Fibroblast of lung (primary cell): ENCODE results near the gene DNM3. TPM values are rescaled to one million over a fixed set of nuclear protein-coding genes. Genes with fewer than 3 reads are reported as not detected.
"Not testable (repeated sequence)": the region's sequence is repeated elsewhere in the genome, so short reads cannot be mapped to it uniquely, and the experiment has no call there.

Experiments used
- DNase-seq, 2 donors: peaks; one replicate each; pipeline versions ENCODE4 v3.0.0 to v3.0.0-alpha.2; 2010; ENCODE audit warnings: low read depth in 2 of 2
- H2AFZ ChIP-seq: 2 replicates; pipeline ENCODE4 v1.5.1; 2012; ENCODE audit warnings: low read length, control low read depth, inconsistent platforms
- H3K27ac ChIP-seq: 2 replicates; pipeline ENCODE4 v1.5.1; 2011; ENCODE audit warnings: low read length, control low read depth; ENCODE audit not compliant: insufficient read depth
- H3K27me3 ChIP-seq: 2 replicates; pipeline ENCODE4 v1.5.1; 2011; ENCODE audit warnings: mild to moderate bottlenecking, low read length; ENCODE audit not compliant: control insufficient read depth, insufficient read depth
- H3K36me3 ChIP-seq: 2 replicates; pipeline ENCODE4 v1.5.1; 2011; ENCODE audit warnings: low read length; ENCODE audit not compliant: control insufficient read depth, insufficient read depth
- H3K4me1 ChIP-seq: 2 replicates; pipeline ENCODE4 v1.5.1; 2011; ENCODE audit warnings: low read length; ENCODE audit not compliant: control insufficient read depth, insufficient read depth; ENCODE audit errors: extremely low read depth
- H3K4me2 ChIP-seq: 2 replicates; pipeline ENCODE4 v1.5.1; 2011; ENCODE audit warnings: low read length, control low read depth; ENCODE audit not compliant: insufficient read depth; ENCODE audit errors: extremely low read depth
- H3K4me3 ChIP-seq, 4 experiments: fragments of 200-600 bp in 1 of 4; sonication (generic) in 1 of 4; replicated peaks in 1 of 4; 2 replicates each; pipeline ENCODE4 v1.5.1; 2011 to 2016; ENCODE audit warnings: low read length in 4 of 4, low read depth in 3 of 4, mild to moderate bottlenecking in 3 of 4, control low read depth in 2 of 4, inconsistent platforms in 1 of 4, mixed read lengths in 1 of 4; ENCODE audit not compliant: insufficient read depth in 1 of 4; ENCODE audit errors: control extremely low read depth in 1 of 4
- H3K79me2 ChIP-seq: 2 replicates; pipeline ENCODE4 v1.5.1; 2012; ENCODE audit warnings: mild to moderate bottlenecking, low read length, inconsistent platforms; ENCODE audit not compliant: control insufficient read depth, insufficient read depth
- H3K9ac ChIP-seq: 2 replicates; pipeline ENCODE4 v1.5.1; 2011; ENCODE audit warnings: mild to moderate bottlenecking, low read length, control low read depth; ENCODE audit not compliant: insufficient read depth
- H3K9me3 ChIP-seq: 2 replicates; pipeline ENCODE4 v1.5.1; 2012; ENCODE audit warnings: low read depth, low read length; ENCODE audit not compliant: control insufficient read depth, insufficient read depth
- H4K20me1 ChIP-seq: 2 replicates; pipeline ENCODE4 v1.5.1; 2011; ENCODE audit warnings: low read length; ENCODE audit not compliant: control insufficient read depth, insufficient read depth; ENCODE audit errors: extremely low read depth
- CTCF ChIP-seq, 2 donors: IDR thresholded peaks in 1 of 2; conservative IDR thresholded peaks in 1 of 2; 1 replicate in 1 of 2; 2 replicates in 1 of 2; pipeline ENCODE4 v1.5.1; 2011 to 2012; ENCODE audit warnings: low read length in 2 of 2, control low read depth in 1 of 2, inconsistent platforms in 1 of 2, low read depth in 1 of 2, mild to moderate bottlenecking in 1 of 2
- EZH2 ChIP-seq: IDR thresholded peaks from 2 replicates; pipeline ENCODE4 v1.5.1; 2012; ENCODE audit warnings: low read length, control low read depth, mild to moderate bottlenecking; ENCODE audit errors: missing control alignments
- polyA plus RNA-seq, 2 donors: library from polyadenylated mRNA; depleted of rRNA in 1 of 2; stranded (reverse) in 1 of 2; unstranded in 1 of 2; fragments of >200 nt; gene quantifications; 2 replicates each; pipeline ENCODE4 v1.2.1, GENCODE V29; 2011 to 2012; ENCODE audit warnings: missing spikeins in 1 of 2
- total RNA-seq: library from RNA; depleted of rRNA; stranded (reverse); fragments of >200 nt; gene quantifications from 2 replicates; pipeline ENCODE4 v1.2.1, GENCODE V29; 2014

Gene DNM3
- total and polyA plus RNA-seq, 2 donors (not counting 1 experiment from before 2014, with no cell fraction given), result 1.6 to 3.6 TPM

GRCh38 chr1:172019976-172020375 lies 178.7 kb downstream of the DNM3 start:
- no peaks in the 10 kb centered on the region for H3K4me1 ChIP-seq
- H2AFZ ChIP-seq, result no peak overlapping the region
- no peaks in the 10 kb centered on the region for H3K79me2 ChIP-seq
- H3K4me2 ChIP-seq, result no peak overlapping the region
- H3K27ac ChIP-seq, result no peak overlapping the region
- no peaks in the 10 kb centered on the region for H3K9me3 ChIP-seq
- H4K20me1 ChIP-seq, result no peaks in the 10 kb centered on the region
- H3K4me3 ChIP-seq, result no peak overlapping the region
- no peaks in the 10 kb centered on the region for H3K27me3 ChIP-seq
- no peaks in the 10 kb centered on the region for H3K36me3 ChIP-seq
- no peak overlapping the region for H3K9ac ChIP-seq
- TF ChIP-seq CTCF (conservative IDR thresholded peaks at IDR 0.05 in 1 of 2, IDR thresholded peaks at IDR 0.05 in 1 of 2; ENCODE audit: low read depth in 1 of 2, low read length in 2 of 2) (no peak), EZH2 (no peak)
- DNase-seq, result no peak

DNA sequence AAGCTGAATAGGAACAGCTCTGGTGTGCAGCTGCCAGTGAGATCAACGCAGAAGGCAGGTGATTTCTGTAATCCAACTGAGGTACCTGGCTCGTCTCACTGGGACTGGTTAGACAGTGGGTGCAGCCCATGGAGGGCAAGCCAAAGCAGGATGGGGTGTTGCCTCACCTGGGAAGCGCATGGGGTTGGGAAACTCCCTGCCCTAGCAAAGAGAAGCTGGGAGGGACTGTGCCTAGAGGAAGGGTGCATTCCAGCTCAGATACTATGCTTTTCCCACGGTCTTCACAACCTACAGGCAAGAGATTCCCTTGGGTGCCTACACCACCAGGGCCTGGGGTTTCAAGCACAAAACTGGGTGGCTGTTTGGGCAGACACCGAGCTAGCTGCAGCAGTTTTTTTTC lies 183.2 kb downstream of the DNM3 start:
- no peak overlapping the region for H3K4me3 ChIP-seq
- H3K27me3 ChIP-seq, result no peaks in the 10 kb centered on the region
- no peaks in the 10 kb centered on the region for H3K79me2 ChIP-seq
- no peaks in the 10 kb centered on the region for H3K36me3 ChIP-seq
- no peak overlapping the region for H3K27ac ChIP-seq
- H4K20me1 ChIP-seq, result no peaks in the 10 kb centered on the region
- no peak for TF ChIP-seq EZH2
- no peak for DNase-seq
- no peak overlapping the region for H2AFZ ChIP-seq
- no peak overlapping the region for H3K4me2 ChIP-seq
- H3K9me3 ChIP-seq, result no peaks in the 10 kb centered on the region
- no peaks in the 10 kb centered on the region for H3K4me1 ChIP-seq
- no peak overlapping the region for H3K9ac ChIP-seq

DNA sequence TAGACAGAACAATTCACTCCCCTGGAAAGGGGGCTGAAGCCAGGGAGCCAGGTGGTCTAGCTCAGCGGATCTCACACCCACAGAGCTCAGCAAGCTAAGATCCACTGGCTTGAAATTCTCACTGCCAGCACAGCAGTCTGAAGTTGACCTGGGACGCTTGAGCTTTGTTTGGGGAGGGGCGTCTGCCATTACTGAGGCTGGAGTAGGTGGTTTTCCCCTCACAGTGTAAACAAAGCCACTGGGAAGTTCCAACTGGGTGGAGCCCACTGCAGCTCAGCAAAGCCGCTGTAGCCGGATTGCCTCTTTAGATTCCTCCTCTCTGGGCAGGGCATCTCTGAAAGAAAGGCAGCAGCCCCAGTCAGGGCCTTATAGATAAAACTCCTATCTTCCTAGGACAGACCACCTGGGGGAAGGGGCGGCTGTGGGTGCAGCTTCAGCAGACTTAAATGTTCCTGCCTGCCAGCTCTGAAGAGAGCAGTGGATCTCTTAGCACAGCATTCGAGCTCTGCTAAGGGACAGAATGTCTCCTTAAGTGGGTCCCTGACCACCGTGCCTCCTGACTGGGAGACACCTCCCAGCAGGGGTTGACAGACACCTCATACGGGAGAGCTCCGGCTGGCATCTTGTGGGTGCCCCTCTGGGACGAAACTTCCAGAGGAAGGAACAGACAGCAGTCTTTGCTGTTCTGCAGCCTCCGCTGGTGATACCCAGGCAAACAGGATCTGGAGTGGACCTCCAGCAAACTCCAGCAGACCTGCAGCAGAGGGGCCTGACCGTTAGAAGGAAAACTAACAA lies 183.8 kb downstream of the DNM3 start:
- not testable (repeated sequence) for DNase-seq, H3K4me2 ChIP-seq, H3K4me1 ChIP-seq, H3K27me3 ChIP-seq, H2AFZ ChIP-seq, H3K9ac ChIP-seq, H3K79me2 ChIP-seq, H3K36me3 ChIP-seq, H3K27ac ChIP-seq, H4K20me1 ChIP-seq, H3K9me3 ChIP-seq, H3K4me3 ChIP-seq

- Histone ChIP-seq H3K27ac (no peak overlapping the region), H3K9me3 (no peaks in the 10 kb centered on the region), H3K79me2 (no peaks in the 10 kb centered on the region), H3K4me3 (no peak overlapping the region), H3K27me3 (no peaks in the 10 kb centered on the region), H3K9ac (no peak overlapping the region), H4K20me1 (no peaks in the 10 kb centered on the region), H3K4me2 (no peak overlapping the region), H3K4me1 (no peaks in the 10 kb centered on the region), H3K36me3 (no peaks in the 10 kb centered on the region), H2AFZ (no peak overlapping the region)
- TF ChIP-seq CTCF (conservative IDR thresholded peaks at IDR 0.05 in 1 of 2, IDR thresholded peaks at IDR 0.05 in 1 of 2; ENCODE audit: low read depth in 1 of 2, low read length in 2 of 2), result no peak
- TF ChIP-seq EZH2, result no peak
- peak in 1 of 2 donors; percentile 93 for DNase-seq
These were observed 199.2 kb downstream of the DNM3 start for GRCh38 chr1:172040466-172040865.
